ENCODE results near the gene MAGEB2. TPM values are rescaled to one million over a fixed set of nuclear protein-coding genes. Genes with fewer than 3 reads are reported as not detected.

The MAGEB2 gene
- total RNA-seq, 1 experiment from 2014 or later: 0.10 TPM

- Histone ChIP-seq H3K27me3 (ENCODE audit: control insufficient read depth, insufficient read depth, low read length) (no peaks in the 10 kb centered on the region), H3K4me3 (ENCODE audit: low read depth in 2 of 2, low read length in 2 of 2) (no peak overlapping the region), H3K4me1 (ENCODE audit: control insufficient read depth, insufficient read depth, low read length) (no peaks in the 10 kb centered on the region), H3K36me3 (ENCODE audit: control insufficient read depth, insufficient read depth, low read length) (no peaks in the 10 kb centered on the region), H3K9me3 (ENCODE audit: control insufficient read depth, insufficient read depth, low read depth, low read length) (no peaks in the 10 kb centered on the region), H3K27ac (ENCODE audit: low read length) (no peak overlapping the region)
- DNase-seq (ENCODE audit: low read depth, low spot score) (no peak), ATAC-seq (no peak)
- intact Hi-C loops (cut with micrococcal nuclease; ENCODE audit: unreplicated experiment): no loop called here
- ChIA-PET CTCF (no interaction called here), POLR2A (no interaction called here)
- TF ChIP-seq CTCF (IDR thresholded peaks at IDR 0.05): no peak
- no peak for TF ChIP-seq SIN3A (IDR thresholded peaks at IDR 0.05; ENCODE audit: borderline replicate concordance, insufficient read depth, low read depth, low read length)
- no peak for TF ChIP-seq TCF7L2 (IDR thresholded peaks at IDR 0.05; ENCODE audit: low read depth, low read length)
- TF ChIP-seq REST (IDR thresholded peaks at IDR 0.05; ENCODE audit: insufficient read depth in 1 of 2, low read depth in 2 of 2, low read length in 1 of 2): no peak
- TF ChIP-seq POLR2AphosphoS5 (IDR thresholded peaks at IDR 0.05; ENCODE audit: low read depth, low read length): no peak
- in situ Hi-C loops (cut with HindIII; ENCODE audit: low pct_unique_long_range_greater_than_20kb, low sequenced_read_pairs): no loop called here
- no TSS peak for BruUV-seq (replicated peaks)
These were observed 4.0 kb downstream of the MAGEB2 start for GRCh38 chrX:30219372-30219771.

GRCh38 chrX:30220661-30221060 is 5.3 kb downstream of the MAGEB2 start:
- POLR2A ChIA-PET: no interaction called here
- no peak for DNase-seq (ENCODE audit: low read depth, low spot score)
- no peak overlapping the region for H3K27ac ChIP-seq (ENCODE audit: low read length)
- intact Hi-C loops (cut with micrococcal nuclease; ENCODE audit: unreplicated experiment): no loop called here
- TF ChIP-seq REST (IDR thresholded peaks at IDR 0.05; ENCODE audit: insufficient read depth in 1 of 2, low read depth in 2 of 2, low read length in 1 of 2) (no peak), TCF7L2 (IDR thresholded peaks at IDR 0.05; ENCODE audit: low read depth, low read length) (no peak), POLR2AphosphoS5 (IDR thresholded peaks at IDR 0.05; ENCODE audit: low read depth, low read length) (no peak), CTCF (IDR thresholded peaks at IDR 0.05) (no peak), SIN3A (IDR thresholded peaks at IDR 0.05; ENCODE audit: borderline replicate concordance, insufficient read depth, low read depth, low read length) (no peak)
- H3K27me3 ChIP-seq (ENCODE audit: control insufficient read depth, insufficient read depth, low read length): no peaks in the 10 kb centered on the region
- no peaks in the 10 kb centered on the region for H3K9me3 ChIP-seq (ENCODE audit: control insufficient read depth, insufficient read depth, low read depth, low read length)
- CTCF ChIA-PET: no interaction called here
- ATAC-seq: no peak
- in situ Hi-C loops (cut with HindIII; ENCODE audit: low pct_unique_long_range_greater_than_20kb, low sequenced_read_pairs): no loop called here
- H3K36me3 ChIP-seq (ENCODE audit: control insufficient read depth, insufficient read depth, low read length): no peaks in the 10 kb centered on the region
- no TSS peak for BruUV-seq (replicated peaks)
- no peak overlapping the region for H3K4me3 ChIP-seq (ENCODE audit: low read depth in 2 of 2, low read length in 2 of 2)
- H3K4me1 ChIP-seq (ENCODE audit: control insufficient read depth, insufficient read depth, low read length): no peaks in the 10 kb centered on the region

Data from Panc1 (cell line).